Nephron progenitor cell (in vitro differentiated cells): Measurements from ENCODE around the gene ELP1.
"Not testable (repeated sequence)": the region's sequence is repeated elsewhere in the genome, so short reads cannot be mapped to it uniquely, and the experiment has no call there.

Experiments used
- DNase-seq: peaks from one replicate; pipeline ENCODE4 v3.0.0; 2021
- H3K27ac Mint-ChIP-seq: 2 replicates; pipeline ENCODE4 v1.8.0; 2021; ENCODE audit warnings: mild to moderate bottlenecking, moderate library complexity, mixed read lengths
- H3K27me3 Mint-ChIP-seq: 2 replicates; pipeline ENCODE4 v1.8.0; 2021; ENCODE audit warnings: mild to moderate bottlenecking, low read depth, mixed read lengths; ENCODE audit not compliant: poor library complexity
- H3K36me3 Mint-ChIP-seq: 2 replicates; pipeline ENCODE4 v1.8.0; 2021; ENCODE audit warnings: low read depth, mixed read lengths
- H3K4me1 Mint-ChIP-seq: 2 replicates; pipeline ENCODE4 v1.8.0; 2021; ENCODE audit warnings: mixed read lengths
- H3K4me3 Mint-ChIP-seq: 2 replicates; pipeline ENCODE4 v1.8.0; 2021; ENCODE audit warnings: mild to moderate bottlenecking, moderate library complexity, mixed read lengths
- H3K9me3 Mint-ChIP-seq: 2 replicates; pipeline ENCODE4 v1.8.0; 2021; ENCODE audit warnings: mild to moderate bottlenecking, moderate library complexity, mixed read lengths
- TF ChIP-seq, protein P1 (sequence below): fragments of 200-600 bp; sonication (generic); IDR thresholded peaks from 2 replicates; pipeline ENCODE4 v1.5.0; 2021; ENCODE audit warnings: antibody characterized with exemption

Gene ELP1

DNA sequence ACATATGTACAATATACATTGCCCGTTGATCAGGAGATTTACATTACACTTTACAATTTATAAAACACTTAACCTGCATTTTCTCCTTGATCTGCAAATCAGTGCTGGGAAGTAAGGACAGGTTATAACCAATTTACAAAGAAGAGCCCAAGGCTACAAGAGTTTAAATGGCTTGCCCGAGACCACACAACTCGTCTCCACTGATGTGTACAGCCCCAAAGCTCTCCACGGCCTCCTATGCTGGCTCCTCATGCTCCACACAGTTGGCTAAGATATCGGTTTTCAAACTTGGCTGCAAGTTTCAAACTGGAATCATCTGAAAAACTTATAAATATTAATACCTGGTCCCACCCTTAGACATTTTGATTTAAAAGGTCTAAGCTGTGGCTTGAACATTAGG is 88.4 kb downstream of the ELP1 start:
- H3K9me3 Mint-ChIP-seq = no peaks in the 10 kb centered on the region
- H3K27me3 Mint-ChIP-seq = no peaks in the 10 kb centered on the region

DNA sequence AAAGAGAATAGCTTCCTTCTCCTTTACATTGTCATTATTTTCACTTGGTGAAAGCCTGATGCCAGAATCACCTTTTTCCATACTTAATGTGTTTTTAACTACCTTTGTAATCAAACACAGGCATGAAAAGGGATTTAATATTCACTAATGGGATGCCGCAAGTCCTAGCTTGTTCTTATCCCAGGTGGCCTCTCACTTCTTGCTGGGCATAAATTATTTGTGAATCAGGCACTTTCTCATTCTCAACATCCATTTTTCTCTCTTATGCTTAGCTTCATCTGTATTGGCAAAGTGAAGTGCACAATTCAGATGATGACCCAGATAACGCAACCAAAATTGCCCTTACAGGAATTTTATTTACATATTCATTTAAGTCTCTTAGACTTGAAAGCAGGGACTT is 89.1 kb downstream of the ELP1 start:
- no peak overlapping the region for H3K4me3 Mint-ChIP-seq
- TF ChIP-seq, protein P1, sequence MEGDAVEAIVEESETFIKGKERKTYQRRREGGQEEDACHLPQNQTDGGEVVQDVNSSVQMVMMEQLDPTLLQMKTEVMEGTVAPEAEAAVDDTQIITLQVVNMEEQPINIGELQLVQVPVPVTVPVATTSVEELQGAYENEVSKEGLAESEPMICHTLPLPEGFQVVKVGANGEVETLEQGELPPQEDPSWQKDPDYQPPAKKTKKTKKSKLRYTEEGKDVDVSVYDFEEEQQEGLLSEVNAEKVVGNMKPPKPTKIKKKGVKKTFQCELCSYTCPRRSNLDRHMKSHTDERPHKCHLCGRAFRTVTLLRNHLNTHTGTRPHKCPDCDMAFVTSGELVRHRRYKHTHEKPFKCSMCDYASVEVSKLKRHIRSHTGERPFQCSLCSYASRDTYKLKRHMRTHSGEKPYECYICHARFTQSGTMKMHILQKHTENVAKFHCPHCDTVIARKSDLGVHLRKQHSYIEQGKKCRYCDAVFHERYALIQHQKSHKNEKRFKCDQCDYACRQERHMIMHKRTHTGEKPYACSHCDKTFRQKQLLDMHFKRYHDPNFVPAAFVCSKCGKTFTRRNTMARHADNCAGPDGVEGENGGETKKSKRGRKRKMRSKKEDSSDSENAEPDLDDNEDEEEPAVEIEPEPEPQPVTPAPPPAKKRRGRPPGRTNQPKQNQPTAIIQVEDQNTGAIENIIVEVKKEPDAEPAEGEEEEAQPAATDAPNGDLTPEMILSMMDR = no peak
- no peaks in the 10 kb centered on the region for H3K9me3 Mint-ChIP-seq
- DNase-seq = no peak
- H3K27ac Mint-ChIP-seq = peak overlapping the region; percentile 61
- no peaks in the 10 kb centered on the region for H3K36me3 Mint-ChIP-seq
- no peaks in the 10 kb centered on the region for H3K27me3 Mint-ChIP-seq
- H3K4me1 Mint-ChIP-seq = peaks cover 20% of the 10 kb centered on the region

More for the DNA sequence above, 88.4 kb downstream of the ELP1 start:
- TF ChIP-seq, protein P1 = no peak
- H3K27ac Mint-ChIP-seq = no peak overlapping the region
- no peaks in the 10 kb centered on the region for H3K36me3 Mint-ChIP-seq
- H3K4me3 Mint-ChIP-seq = no peak overlapping the region
- H3K4me1 Mint-ChIP-seq = peaks cover 25% of the 10 kb centered on the region
- DNase-seq = no peak

DNA sequence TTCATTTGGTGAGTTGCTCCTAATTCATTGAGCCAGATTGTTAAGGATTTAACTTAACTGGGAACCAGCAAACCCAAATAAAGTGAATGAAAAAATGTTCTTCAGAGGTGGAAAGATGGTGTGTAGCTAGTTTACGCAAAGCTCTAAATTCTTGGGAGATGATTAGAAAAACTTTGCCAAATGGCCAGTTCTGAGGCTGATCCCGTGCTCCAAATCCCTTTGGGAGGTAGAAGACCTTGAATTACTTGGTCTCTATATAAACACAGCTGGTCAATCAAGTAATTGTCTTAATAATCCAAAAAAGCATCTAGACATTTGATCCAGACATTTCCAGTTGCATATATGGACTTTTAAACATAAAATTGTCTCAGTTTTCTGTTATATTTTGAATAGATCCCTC is 89.5 kb downstream of the ELP1 start:
- Mint-ChIP-seq H3K4me1 (peaks cover 17% of the 10 kb centered on the region), H3K27me3 (no peaks in the 10 kb centered on the region), H3K4me3 (no peak overlapping the region), H3K9me3 (no peaks in the 10 kb centered on the region), H3K27ac (no peak overlapping the region), H3K36me3 (no peaks in the 10 kb centered on the region)
- DNase-seq = no peak
- TF ChIP-seq, protein P1 = no peak

DNA sequence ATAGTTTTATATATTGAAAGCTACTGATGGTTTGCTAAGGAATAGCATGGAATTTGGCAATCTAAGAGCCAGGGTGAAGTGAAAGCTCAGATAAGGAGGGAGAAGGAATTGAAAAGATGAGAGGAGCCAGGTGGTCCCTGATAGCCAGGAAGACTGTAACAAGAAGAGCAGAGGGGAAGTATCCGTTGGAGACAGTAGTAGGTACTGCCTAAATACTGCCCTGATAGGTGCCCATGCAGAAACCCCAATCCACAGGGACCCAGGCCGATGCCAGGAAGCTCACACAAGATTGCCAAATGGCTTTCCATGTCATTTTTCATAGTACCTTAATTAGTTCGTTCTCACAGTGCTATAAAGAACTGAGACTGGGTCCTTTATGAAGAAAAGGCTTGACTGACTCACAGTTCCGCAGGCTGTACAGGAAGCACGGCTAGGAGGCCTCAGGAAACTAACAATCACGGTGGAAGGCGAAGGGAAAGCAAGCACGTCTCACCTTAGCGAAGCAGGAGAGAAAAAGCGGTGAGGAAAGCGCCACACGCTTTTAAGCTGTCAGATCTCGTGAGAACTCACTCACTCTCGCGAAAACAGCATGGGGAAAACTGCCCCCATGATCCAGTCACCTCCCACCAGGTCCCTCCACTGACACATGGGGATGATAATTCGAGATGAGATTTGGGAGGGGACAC is 91.2 kb downstream of the ELP1 start:
- no peaks in the 10 kb centered on the region for H3K36me3 Mint-ChIP-seq
- peak overlapping the region; percentile 31 for H3K27ac Mint-ChIP-seq
- TF ChIP-seq, protein P1 = no peak
- H3K27me3 Mint-ChIP-seq = peaks cover 4% of the 10 kb centered on the region
- no peak for DNase-seq
- peaks cover 16% of the 10 kb centered on the region for H3K4me1 Mint-ChIP-seq
- H3K4me3 Mint-ChIP-seq = no peak overlapping the region
- H3K9me3 Mint-ChIP-seq = no peaks in the 10 kb centered on the region

DNA sequence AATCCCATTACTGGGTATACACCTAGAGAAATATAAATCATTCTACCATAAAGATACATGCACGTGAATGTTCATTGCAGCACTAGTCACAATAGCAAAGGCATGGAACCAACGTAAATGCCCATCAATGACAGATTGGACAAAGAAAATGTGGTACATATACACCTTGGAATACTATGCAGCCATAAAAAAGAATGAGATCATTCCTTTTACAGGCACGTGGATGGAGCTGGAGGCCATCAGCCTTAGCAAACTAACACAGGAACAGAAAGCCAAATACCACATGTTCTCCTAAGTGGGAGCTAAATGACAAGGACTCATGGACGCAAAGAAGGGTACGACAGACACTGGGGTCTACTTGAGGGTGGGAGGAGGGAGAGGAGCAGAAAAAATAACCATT is 94.4 kb downstream of the ELP1 start:
- H3K27me3 Mint-ChIP-seq, H3K27ac Mint-ChIP-seq, H3K36me3 Mint-ChIP-seq, H3K9me3 Mint-ChIP-seq, DNase-seq, H3K4me3 Mint-ChIP-seq: not testable (repeated sequence)
- H3K4me1 Mint-ChIP-seq = peaks cover 22% of the 10 kb centered on the region

GRCh38 chr9:108838017-108838416 is 95.9 kb downstream of the ELP1 start:
- DNase-seq = no peak
- H3K36me3 Mint-ChIP-seq = no peaks in the 10 kb centered on the region
- H3K4me1 Mint-ChIP-seq = peaks cover 16% of the 10 kb centered on the region
- H3K4me3 Mint-ChIP-seq = no peak overlapping the region
- H3K9me3 Mint-ChIP-seq = no peaks in the 10 kb centered on the region
- H3K27ac Mint-ChIP-seq = no peak overlapping the region
- TF ChIP-seq, protein P1 = no peak
- peaks cover 4% of the 10 kb centered on the region for H3K27me3 Mint-ChIP-seq
